GM19238 (cell line): ENCODE results near the gene FHAD1.

Source experiments
- DNase-seq: peaks from one replicate; pipeline ENCODE4 v3.0.0; 2011; ENCODE audit warnings: low spot score; ENCODE audit not compliant: insufficient read length

FHAD1 gene

GRCh38 chr1:15393475-15394257 is 146.6 kb downstream of the FHAD1 start:
- no peak for DNase-seq

- no peak for DNase-seq
These were observed 147.3 kb downstream of the FHAD1 start for GRCh38 chr1:15394258-15394690.

GRCh38 chr1:15397236-15397635 is 150.2 kb downstream of the FHAD1 start:
- no peak for DNase-seq

DNA sequence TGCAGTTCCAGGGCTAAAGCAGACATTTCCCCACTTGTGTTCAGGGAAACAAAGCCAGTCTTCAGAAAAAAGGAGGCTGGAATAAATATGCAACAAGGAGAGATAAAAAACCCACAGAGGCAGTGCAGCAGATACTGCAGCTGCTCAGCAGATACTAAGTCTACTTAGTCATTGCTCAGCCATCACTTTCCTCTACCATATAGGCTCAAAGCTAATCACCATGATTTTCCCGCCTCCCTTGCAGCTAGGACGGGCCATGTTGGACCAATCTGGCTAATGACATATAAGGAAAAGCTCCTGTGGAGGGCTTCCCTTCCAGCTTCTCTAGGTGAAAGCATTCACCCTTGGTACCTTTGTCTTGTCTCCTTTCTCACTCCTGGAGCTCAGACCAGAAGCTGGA is 152.7 kb downstream of the FHAD1 start:
- DNase-seq, result no peak

- DNase-seq, result no peak
These were observed 153.6 kb downstream of the FHAD1 start for GRCh38 chr1:15400627-15401026.

GRCh38 chr1:15401391-15402055 is 154.5 kb downstream of the FHAD1 start:
- no peak for DNase-seq

DNA sequence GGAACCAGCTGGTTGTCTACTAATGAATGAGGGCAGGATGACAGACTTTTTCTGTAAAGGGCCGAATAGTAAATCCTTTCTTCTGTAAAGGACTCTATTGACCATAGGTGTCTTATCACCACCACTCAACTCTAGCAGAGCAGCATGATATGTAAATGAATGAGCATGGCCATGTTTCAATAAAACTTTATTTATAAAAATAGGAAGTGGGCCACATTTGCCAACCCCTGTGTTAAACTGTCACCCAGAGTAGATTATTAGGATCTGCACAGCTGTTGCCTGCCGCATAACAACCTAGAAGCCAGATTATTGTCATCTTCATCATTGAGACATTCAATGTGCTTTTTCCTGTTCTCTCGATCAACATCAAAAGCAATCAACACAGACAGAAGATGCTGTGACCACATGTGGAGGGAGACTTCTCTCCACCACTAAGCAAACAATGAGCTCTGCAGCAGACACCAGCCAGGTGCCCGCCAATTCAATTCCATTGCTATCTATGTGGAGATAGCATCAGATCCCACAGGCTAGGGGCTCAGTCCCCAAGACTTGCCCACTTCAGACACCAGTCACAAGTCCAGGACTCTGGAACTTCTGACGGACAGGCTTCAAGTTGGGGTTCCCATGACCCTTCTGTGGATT is 155.9 kb downstream of the FHAD1 start:
- no peak for DNase-seq

DNA sequence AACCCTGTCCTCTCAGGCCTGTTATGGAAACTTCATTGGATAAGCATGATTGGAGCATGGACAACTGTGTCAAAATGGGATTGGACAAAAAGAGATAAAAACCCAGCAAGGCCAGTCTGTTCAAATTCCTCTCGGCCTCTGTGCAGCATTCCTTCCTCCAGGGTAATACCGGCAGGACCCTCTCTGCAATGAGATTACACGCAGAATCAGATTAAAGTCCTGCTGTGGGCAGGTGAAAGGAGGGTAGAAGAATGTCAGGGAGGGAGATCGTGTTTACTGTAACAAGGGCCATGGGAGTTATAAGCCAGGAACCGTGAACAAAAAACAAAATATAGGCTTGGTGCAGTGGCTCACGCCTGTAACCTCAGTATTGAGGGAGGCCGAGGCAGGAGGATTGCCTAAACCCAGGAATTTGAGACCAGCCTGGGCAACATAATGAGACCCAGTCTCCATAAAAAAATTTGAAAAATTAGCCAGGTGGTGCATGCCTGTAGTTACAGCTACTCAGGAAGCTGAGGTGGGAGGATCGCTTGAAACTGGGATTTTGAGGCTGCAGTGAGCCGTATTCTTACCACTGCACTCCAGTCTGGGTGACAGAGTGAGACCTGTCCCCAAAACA is 157.0 kb downstream of the FHAD1 start:
- no peak for DNase-seq

- DNase-seq, result no peak
These were observed 158.3 kb downstream of the FHAD1 start for GRCh38 chr1:15405106-15405850.

DNA sequence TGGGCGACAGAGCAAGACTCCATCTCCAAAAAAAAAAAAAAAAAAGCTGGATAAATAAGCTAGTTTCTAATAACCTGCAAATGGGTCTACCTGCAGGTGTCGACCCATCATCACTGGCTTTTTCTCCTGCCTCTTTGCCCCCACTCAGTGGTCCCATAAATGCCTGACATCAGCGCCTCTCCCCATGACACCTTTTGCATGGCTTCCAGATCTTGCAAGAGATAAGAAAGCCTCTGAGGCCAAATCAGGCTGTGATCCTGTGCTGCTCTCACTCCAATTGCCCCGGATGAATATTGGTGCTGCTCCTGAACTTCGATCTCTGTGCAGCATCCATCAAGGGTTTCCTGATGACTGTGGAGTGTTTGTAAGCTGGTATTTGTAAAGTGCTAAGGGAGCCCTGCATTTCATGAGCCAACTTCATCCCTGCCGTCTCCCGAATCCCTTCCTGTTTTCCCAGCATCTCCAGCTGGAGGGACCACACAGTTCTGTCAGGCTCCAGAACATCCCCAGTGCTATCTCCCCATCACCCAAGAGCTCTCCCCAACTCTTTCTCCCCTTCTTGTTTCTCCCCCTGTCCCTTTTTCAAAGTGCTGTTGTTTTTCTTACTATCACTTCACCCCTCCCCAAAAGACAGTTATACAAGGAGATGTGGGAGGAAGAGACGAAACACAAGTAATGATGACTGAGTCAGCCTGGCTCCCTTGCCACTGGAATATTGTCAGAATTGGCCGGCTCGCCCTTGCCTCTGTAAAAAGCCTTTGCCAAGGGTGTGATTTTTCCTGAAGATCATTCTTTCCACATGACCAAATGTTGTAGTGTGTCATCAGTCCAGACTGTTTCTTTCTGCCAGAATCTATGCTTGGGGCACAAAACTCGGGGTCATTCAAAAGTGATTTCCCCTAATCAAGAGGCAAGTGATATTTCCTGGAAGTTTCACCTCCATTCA is 159.9 kb downstream of the FHAD1 start:
- no peak for DNase-seq

DNA sequence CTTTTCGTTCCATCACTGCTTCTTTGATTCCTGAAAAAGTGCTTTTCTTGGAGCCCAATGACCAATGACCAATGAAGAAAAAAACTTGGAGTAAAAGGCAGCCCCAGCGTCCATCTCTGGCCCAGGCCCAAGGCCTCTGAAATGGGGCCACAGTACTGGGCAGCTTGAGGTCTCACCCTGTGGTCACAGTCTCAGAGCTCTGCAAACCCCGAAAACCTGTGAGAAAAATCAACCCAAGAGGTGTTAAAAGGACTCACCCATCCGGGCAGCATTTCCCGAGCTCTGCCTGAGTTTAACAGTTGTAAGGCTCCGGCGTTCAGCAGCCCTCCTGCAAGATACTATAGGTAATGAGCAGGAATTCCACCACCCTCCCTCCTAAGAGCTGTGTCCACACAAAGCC is 160.6 kb downstream of the FHAD1 start:
- no peak for DNase-seq

DNA sequence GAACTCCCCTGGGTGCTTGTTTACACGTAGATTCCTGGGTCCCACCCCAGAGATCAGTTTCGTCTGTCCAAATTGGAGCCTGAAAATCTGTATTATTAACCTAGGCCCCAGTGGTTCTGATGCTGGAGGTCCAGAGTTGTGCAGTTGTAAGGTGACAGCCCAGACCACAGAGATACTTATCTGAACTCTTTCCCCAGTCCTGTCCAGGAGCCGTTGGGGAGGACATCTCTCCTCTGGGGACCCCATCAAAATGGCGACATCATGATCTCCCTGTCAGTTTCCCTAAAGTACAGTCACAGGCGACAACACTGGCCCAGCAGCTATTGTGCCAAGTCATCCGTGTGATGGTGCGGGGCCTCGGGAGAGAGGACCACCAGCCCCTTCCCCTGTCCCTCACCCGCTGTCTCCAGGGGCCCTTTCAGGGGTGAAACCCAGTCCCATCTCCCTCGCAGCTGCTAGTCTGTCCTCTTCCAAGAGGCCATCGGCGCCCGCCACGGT is 161.9 kb downstream of the FHAD1 start:
- DNase-seq, result no peak

GRCh38 chr1:15409388-15410222 is 162.6 kb downstream of the FHAD1 start, which contains the start of gene EFHD2:
Gene EFHD2, plus strand, starts transcription at chr1:15409888. Its CDS starts 84 bp downstream, at chr1:15409972.
- peak; percentile 92 for DNase-seq

DNA sequence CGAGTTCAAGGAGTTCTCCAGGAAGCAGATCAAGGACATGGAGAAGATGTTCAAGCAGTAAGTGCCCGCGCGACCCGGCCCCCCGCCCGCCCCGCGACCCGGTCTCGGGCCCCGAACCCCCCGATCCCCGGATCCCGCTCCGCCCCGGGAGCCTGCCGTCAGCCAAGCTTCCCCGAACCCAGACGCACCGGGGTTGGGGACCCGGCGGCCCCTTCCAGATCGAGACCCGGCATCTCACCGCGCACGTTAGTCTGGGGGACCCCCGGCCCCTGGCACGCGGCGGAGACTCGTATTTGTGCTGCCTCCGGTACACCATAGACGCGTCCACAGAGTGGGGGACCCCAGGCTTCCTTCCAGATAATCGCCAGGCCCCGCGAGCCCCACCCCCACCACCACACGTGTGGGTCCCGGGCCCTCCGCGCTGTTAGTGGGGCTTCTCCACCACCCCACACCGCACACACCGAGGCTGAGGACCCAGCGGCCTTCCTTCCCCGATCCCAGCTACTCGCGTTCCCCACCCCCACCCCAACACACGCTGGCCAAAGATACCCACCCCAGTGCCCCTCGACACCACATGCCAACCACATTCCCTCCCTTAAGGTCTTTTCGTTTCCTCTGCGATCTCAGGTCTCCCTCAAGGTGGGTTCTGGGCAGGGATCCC is 163.3 kb downstream of the FHAD1 start:
- DNase-seq, result peak; percentile 31

DNA sequence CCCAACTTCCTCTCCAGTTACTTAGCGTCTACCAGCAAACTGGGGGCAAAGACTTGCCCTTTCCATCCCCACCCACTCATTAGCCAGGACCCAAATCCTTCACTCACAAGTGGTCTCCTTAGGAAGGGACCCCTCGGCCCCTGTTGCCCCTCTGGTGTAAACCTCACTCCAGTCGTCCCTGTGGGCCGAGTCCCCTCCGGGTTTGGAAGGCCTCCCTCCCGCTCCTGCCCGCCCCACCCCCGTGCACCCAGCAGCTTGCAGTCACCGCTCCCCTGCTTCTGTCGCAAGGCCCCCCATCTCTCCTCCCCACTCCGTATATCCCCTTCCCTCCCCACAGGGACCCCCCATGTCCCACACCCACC is 163.8 kb downstream of the FHAD1 start:
- no peak for DNase-seq

- DNase-seq, result peak; percentile 77
These were observed 164.6 kb downstream of the FHAD1 start for GRCh38 chr1:15411593-15412137.

DNA sequence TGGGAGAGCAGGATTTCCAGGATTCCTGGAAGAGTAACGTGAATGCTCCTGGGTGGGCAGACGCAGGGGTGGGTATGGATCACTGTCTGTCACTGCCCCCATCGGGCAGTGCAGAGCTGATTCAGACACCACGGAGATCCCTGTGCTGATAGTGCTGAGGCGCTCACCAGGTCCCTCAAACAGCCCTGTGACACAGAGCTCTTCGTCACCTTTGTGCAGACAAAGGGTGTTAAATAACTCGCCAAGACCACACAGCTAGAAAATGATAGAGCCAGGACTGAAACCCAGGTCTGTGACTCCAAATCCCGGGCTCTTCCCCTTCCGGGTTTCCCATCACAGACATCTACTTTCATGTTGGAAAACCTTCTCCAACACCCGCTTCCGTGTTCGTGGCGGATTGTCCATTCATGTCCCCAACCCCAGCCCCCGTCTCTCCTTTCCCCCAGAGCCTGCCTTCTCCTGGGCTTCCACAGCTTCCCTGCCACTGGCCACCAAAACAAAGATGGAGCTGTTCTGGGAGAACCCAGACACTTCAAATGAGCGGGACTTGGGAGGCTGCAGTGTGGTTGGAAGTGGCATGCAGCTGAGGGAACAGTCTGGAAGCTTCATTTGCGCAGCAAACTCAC is 165.3 kb downstream of the FHAD1 start:
- no peak for DNase-seq

- DNase-seq, result no peak
These were observed 165.8 kb downstream of the FHAD1 start for GRCh38 chr1:15412843-15413242.
